Measurements from ENCODE around the gene LIMK2.

- no peak for TF ChIP-seq CTCF (IDR thresholded peaks at IDR 0.05; ENCODE audit: low read length)
- no peak for TF ChIP-seq EZH2phosphoT487 (IDR thresholded peaks at IDR 0.05; ENCODE audit: low read length)
Observed at GRCh38 chr22:31212783-31213629, 908 bp downstream of the LIMK2 start.
